Measurements from ENCODE around the gene MAPK12. TPM values are rescaled to one million over a fixed set of nuclear protein-coding genes. Genes with fewer than 3 reads are reported as not detected.
"Not testable (repeated sequence)": the region's sequence is repeated elsewhere in the genome, so short reads cannot be mapped to it uniquely, and the experiment has no call there.

MAPK12 gene
- total RNA-seq, 3 donors from 2014 or later, result 3.8 to 9.8 (median 5.3) TPM

DNA sequence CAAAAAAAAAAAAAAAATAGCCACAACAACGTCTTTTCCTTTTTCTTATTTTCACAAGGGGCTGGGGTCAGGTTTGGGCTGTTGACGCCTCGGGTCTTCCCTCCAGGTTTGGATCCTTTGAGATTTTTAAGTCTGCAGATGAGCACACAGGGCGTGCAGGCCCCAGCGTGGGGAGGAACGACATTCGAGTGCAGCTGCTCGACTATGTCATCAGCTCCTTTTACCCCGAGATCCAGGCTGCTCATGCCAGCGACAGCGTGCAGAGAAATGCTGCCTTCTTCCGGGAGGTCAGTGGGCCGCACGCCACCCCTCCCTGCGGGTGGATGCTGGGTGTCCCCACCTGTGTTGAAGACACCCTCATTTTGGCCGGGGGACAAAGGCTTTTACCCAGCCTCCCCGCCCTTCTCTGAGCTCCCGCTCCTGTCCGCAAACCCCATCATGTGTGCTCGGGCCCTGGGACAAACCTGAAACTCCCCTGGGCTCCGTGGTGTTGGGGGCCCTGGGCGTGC, 53.0 kb downstream of the MAPK12 start:
- Histone ChIP-seq H3K27ac (no peak overlapping the region), H3K27me3 (no peaks in the 10 kb centered on the region), H3K9me3 (no peaks in the 10 kb centered on the region), H3K4me3 (no peak overlapping the region), H3K4me1 (no peaks in the 10 kb centered on the region), H3K36me3 (no peaks in the 10 kb centered on the region)
- intact Hi-C loops (cut with DNase I; ENCODE audit: low total_unique reads), result loop anchor here (10.0 kb wide), 1 partner anchor 54 kb away; no protein-coding TSS in a partner anchor
- TF ChIP-seq, protein P1, sequence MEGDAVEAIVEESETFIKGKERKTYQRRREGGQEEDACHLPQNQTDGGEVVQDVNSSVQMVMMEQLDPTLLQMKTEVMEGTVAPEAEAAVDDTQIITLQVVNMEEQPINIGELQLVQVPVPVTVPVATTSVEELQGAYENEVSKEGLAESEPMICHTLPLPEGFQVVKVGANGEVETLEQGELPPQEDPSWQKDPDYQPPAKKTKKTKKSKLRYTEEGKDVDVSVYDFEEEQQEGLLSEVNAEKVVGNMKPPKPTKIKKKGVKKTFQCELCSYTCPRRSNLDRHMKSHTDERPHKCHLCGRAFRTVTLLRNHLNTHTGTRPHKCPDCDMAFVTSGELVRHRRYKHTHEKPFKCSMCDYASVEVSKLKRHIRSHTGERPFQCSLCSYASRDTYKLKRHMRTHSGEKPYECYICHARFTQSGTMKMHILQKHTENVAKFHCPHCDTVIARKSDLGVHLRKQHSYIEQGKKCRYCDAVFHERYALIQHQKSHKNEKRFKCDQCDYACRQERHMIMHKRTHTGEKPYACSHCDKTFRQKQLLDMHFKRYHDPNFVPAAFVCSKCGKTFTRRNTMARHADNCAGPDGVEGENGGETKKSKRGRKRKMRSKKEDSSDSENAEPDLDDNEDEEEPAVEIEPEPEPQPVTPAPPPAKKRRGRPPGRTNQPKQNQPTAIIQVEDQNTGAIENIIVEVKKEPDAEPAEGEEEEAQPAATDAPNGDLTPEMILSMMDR (IDR thresholded peaks at IDR 0.05), result no peak
- TF ChIP-seq POLR2AphosphoS5 (IDR thresholded peaks at IDR 0.05) (no peak), POLR2A (IDR thresholded peaks at IDR 0.05) (no peak)
- no peak for DNase-seq (ENCODE audit: low spot score in 2 of 2)

DNA sequence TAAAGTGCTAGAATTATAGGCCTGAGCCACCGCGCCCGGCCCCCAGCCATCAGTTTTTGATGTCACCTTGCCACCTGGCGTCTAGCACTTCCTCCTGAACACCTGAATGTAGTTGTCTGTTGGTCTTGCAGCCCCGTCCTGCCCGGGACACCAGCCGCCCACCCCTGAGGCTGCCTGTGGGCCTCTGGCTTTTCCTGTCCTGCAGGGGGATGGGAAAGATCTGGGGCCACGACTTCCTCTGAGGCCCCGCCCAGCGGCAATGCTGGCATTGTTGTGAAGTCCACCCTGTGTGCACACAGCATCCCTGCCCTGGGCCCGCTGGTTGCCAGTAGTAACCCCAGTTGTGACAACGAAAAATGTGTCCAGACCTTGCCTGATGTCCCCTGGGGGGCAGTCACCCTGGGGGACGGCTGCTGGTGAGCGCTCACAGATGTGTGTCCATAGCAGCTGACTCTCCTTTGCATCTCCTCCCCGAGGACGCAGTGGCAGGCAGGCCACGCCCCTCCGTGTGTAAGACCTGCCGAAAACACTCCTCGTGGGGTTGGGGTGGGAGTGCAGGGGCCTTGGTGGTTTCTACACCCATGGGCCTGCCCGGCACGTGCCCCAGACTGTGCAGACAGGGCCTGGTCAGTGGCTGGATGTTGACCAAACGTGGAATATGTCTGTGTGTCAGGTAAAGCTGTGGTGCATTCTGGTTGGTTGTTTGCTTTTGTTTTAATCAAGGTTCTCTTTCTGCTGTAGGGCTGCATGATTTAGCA, 53.9 kb downstream of the MAPK12 start:
- Histone ChIP-seq H3K4me3 (no peak overlapping the region), H3K27ac (no peak overlapping the region), H3K4me1 (no peaks in the 10 kb centered on the region), H3K27me3 (no peaks in the 10 kb centered on the region), H3K36me3 (no peaks in the 10 kb centered on the region), H3K9me3 (no peaks in the 10 kb centered on the region)
- intact Hi-C loops (cut with DNase I; ENCODE audit: low total_unique reads), result loop anchor here (10.0 kb wide), 1 partner anchor 53 kb away; no protein-coding TSS in a partner anchor
- DNase-seq (ENCODE audit: low spot score in 2 of 2), result no peak
- TF ChIP-seq POLR2AphosphoS5 (IDR thresholded peaks at IDR 0.05) (no peak), POLR2A (IDR thresholded peaks at IDR 0.05) (no peak)
- TF ChIP-seq, protein P1 (IDR thresholded peaks at IDR 0.05), result no peak

DNA sequence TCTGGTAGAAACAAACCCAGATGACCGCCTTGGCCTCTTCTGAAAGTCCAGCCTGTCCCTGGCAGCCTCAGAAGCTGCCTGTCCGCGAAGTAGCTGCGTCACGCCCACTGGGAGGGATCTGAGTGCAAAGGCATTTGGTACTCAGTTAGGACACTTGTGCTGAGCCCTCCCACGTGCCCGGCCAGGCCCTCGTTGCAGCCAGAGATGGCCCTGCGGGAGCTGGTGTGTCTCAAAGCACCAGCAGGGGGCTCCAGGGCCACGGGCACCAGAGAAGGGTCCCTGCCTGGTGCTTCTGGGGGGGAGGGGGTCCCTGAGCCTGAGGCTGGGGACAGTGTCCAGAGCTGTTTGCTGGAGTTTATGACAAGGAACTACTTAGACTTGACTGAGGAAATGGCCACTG, 54.9 kb downstream of the MAPK12 start:
- Histone ChIP-seq H3K36me3 (no peaks in the 10 kb centered on the region), H3K4me1 (no peaks in the 10 kb centered on the region), H3K9me3 (no peaks in the 10 kb centered on the region), H3K4me3 (no peak overlapping the region), H3K27ac (peak overlapping the region in 1 of 2 donors; percentile 3), H3K27me3 (no peaks in the 10 kb centered on the region)
- intact Hi-C loops (cut with DNase I; ENCODE audit: low total_unique reads), result loop anchor here (10.0 kb wide), 1 partner anchor 52 kb away; no protein-coding TSS in a partner anchor
- TF ChIP-seq POLR2A (IDR thresholded peaks at IDR 0.05) (no peak), POLR2AphosphoS5 (IDR thresholded peaks at IDR 0.05) (no peak)
- TF ChIP-seq, protein P1 (IDR thresholded peaks at IDR 0.05), result no peak
- DNase-seq (ENCODE audit: low spot score in 2 of 2), result no peak

DNA sequence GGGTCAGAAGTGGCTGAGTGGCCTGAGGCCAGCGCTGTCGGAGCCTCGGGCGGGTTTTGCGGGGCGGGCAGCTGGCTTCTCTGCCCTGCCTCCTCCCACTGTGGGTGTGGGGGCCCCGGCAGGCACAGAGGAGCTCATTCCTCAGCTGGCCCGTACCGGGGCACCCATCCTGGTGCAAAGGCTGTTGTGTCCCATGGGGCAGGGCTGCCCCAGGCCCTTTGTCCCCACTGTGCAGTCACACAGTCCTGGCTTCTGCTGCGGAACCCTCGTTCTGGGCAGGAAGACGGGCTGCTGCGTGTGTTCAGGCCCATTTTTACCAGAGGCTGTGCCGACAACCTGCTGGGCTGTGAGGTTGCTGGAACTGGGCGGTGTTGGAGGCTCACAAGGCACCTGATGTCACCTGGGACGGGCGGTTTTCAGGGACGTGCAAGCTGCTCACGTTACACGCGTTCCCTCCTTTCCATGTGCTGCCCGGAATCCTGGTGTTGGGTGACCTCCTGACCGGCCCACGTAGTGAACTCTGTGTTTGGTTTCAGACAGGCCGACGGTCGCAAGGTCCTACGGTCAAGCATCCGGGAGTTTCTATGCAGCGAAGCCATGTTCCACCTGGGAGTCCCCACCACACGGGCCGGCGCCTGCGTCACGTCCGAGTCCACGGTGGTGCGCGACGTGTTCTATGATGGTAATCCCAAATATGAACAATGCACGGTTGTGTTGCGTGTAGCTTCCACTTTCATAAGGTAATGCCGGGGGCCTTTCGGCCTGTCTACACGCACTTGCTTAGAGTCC, 55.5 kb downstream of the MAPK12 start:
- no peak overlapping the region for H3K4me3 ChIP-seq
- H3K4me1 ChIP-seq, result no peaks in the 10 kb centered on the region
- intact Hi-C loops (cut with DNase I; ENCODE audit: low total_unique reads), result loop anchor here (10.0 kb wide), 1 partner anchor 51 kb away; no protein-coding TSS in a partner anchor
- no peaks in the 10 kb centered on the region for H3K27me3 ChIP-seq
- no peak for TF ChIP-seq POLR2A (IDR thresholded peaks at IDR 0.05)
- TF ChIP-seq POLR2AphosphoS5 (IDR thresholded peaks at IDR 0.05), result no peak
- no peaks in the 10 kb centered on the region for H3K36me3 ChIP-seq
- H3K9me3 ChIP-seq, result no peaks in the 10 kb centered on the region
- DNase-seq (ENCODE audit: low spot score in 2 of 2), result no peak
- peak overlapping the region in 1 of 2 donors; percentile 3 for H3K27ac ChIP-seq

DNA sequence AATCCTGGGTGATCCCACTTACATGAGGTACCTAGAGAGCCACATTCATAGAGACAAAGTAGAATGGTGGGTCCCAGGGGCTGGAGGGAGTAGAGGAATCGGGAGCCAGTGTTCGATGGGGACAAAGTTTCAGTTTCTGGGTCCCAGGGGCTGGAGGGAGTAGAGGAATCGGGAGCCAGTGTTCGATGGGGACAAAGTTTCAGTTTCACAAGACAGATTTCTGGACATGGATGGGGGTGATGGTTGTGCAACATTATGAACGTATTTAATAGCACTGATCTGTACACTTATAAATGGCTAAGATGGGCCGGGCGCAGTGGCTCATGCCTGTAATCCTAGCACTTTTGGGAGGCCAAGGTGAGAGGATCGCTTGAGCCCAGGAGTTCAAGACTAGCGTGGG, 56.5 kb downstream of the MAPK12 start:
- not testable (repeated sequence) for H3K27ac ChIP-seq; H3K4me3 ChIP-seq; DNase-seq (ENCODE audit: low spot score in 2 of 2); H3K4me1 ChIP-seq; H3K9me3 ChIP-seq; H3K36me3 ChIP-seq; H3K27me3 ChIP-seq
- intact Hi-C loops (cut with DNase I; ENCODE audit: low total_unique reads), result loop anchor here (10.0 kb wide), 1 partner anchor 50 kb away; no protein-coding TSS in a partner anchor

All from breast epithelium (tissue), 4 donors.